Measurements from ENCODE around the gene TEDC1. TPM values are rescaled to one million over a fixed set of nuclear protein-coding genes. Genes with fewer than 3 reads are reported as not detected.
A peak's percentile ranks its signal among the peaks of the same experiment; 100 is the strongest.

TEDC1 gene
- total and polyA plus RNA-seq, 4 donors: 7.7 to 21.3 (median 16.8) TPM

- H3K4me3 ChIP-seq (ENCODE audit: low read depth, low read length): no peak overlapping the region
- no peaks in the 10 kb centered on the region for H3K27me3 ChIP-seq (ENCODE audit: control insufficient read depth, insufficient read depth, low read length)
- H3K9me3 ChIP-seq (ENCODE audit: control insufficient read depth, insufficient read depth, low read length): no peaks in the 10 kb centered on the region
- H3K4me1 ChIP-seq (ENCODE audit: control insufficient read depth, insufficient read depth, low read length): peaks cover 8% of the 10 kb centered on the region
- peaks cover 89% of the 10 kb centered on the region for H3K36me3 ChIP-seq (ENCODE audit: control insufficient read depth, insufficient read depth, low read length)
- WGBS (ENCODE audit: insufficient coverage): 33% methylated on average over 12 of the region's 16 CpGs
- H3K27ac ChIP-seq (ENCODE audit: low read depth, low read length): no peak overlapping the region
- DNase-seq (ENCODE audit: low read depth in 4 of 6, low spot score in 6 of 6): peak; percentile 10 to 84 (median 42)
Observed at GRCh38 chr14:105448706-105449111, 42.3 kb upstream of the TEDC1 start.

GRCh38 chr14:105449276-105450122, 41.5 kb upstream of the TEDC1 start:
- no peak overlapping the region for H3K27ac ChIP-seq (ENCODE audit: low read depth, low read length)
- H3K4me3 ChIP-seq (ENCODE audit: low read depth, low read length): no peak overlapping the region
- H3K9me3 ChIP-seq (ENCODE audit: control insufficient read depth, insufficient read depth, low read length): no peaks in the 10 kb centered on the region
- H3K36me3 ChIP-seq (ENCODE audit: control insufficient read depth, insufficient read depth, low read length): peaks cover 97% of the 10 kb centered on the region
- peaks cover 8% of the 10 kb centered on the region for H3K4me1 ChIP-seq (ENCODE audit: control insufficient read depth, insufficient read depth, low read length)
- DNase-seq (ENCODE audit: low read depth in 4 of 6, low spot score in 6 of 6): no peak
- H3K27me3 ChIP-seq (ENCODE audit: control insufficient read depth, insufficient read depth, low read length): no peaks in the 10 kb centered on the region
- 93% methylated on average over 47 of the region's 47 CpGs for WGBS (ENCODE audit: insufficient coverage)

GRCh38 chr14:105450123-105450505, 40.9 kb upstream of the TEDC1 start:
- Histone ChIP-seq H3K27me3 (ENCODE audit: control insufficient read depth, insufficient read depth, low read length) (no peaks in the 10 kb centered on the region), H3K27ac (ENCODE audit: low read depth, low read length) (no peak overlapping the region), H3K4me3 (ENCODE audit: low read depth, low read length) (no peak overlapping the region), H3K4me1 (ENCODE audit: control insufficient read depth, insufficient read depth, low read length) (peaks cover 8% of the 10 kb centered on the region), H3K36me3 (ENCODE audit: control insufficient read depth, insufficient read depth, low read length) (peaks cover 98% of the 10 kb centered on the region), H3K9me3 (ENCODE audit: control insufficient read depth, insufficient read depth, low read length) (no peaks in the 10 kb centered on the region)
- no peak for DNase-seq (ENCODE audit: low read depth in 4 of 6, low spot score in 6 of 6)
- WGBS (ENCODE audit: insufficient coverage): 91% methylated on average over 17 of the region's 22 CpGs

GRCh38 chr14:105450864-105451720, 40.0 kb upstream of the TEDC1 start:
- H3K27ac ChIP-seq (ENCODE audit: low read depth, low read length): no peak overlapping the region
- no peaks in the 10 kb centered on the region for H3K27me3 ChIP-seq (ENCODE audit: control insufficient read depth, insufficient read depth, low read length)
- H3K9me3 ChIP-seq (ENCODE audit: control insufficient read depth, insufficient read depth, low read length): no peaks in the 10 kb centered on the region
- H3K4me1 ChIP-seq (ENCODE audit: control insufficient read depth, insufficient read depth, low read length): peaks cover 8% of the 10 kb centered on the region
- peaks cover 99% of the 10 kb centered on the region for H3K36me3 ChIP-seq (ENCODE audit: control insufficient read depth, insufficient read depth, low read length)
- 95% methylated on average over 28 of the region's 29 CpGs for WGBS (ENCODE audit: insufficient coverage)
- no peak overlapping the region for H3K4me3 ChIP-seq (ENCODE audit: low read depth, low read length)
- no peak for DNase-seq (ENCODE audit: low read depth in 4 of 6, low spot score in 6 of 6)

- WGBS (ENCODE audit: insufficient coverage): 90% methylated on average over 14 of the region's 14 CpGs
- DNase-seq (ENCODE audit: low read depth in 4 of 6, low spot score in 6 of 6): no peak
- Histone ChIP-seq H3K4me1 (ENCODE audit: control insufficient read depth, insufficient read depth, low read length) (peaks cover 8% of the 10 kb centered on the region), H3K9me3 (ENCODE audit: control insufficient read depth, insufficient read depth, low read length) (no peaks in the 10 kb centered on the region), H3K36me3 (ENCODE audit: control insufficient read depth, insufficient read depth, low read length) (peaks cover 98% of the 10 kb centered on the region), H3K27ac (ENCODE audit: low read depth, low read length) (no peak overlapping the region), H3K4me3 (ENCODE audit: low read depth, low read length) (no peak overlapping the region), H3K27me3 (ENCODE audit: control insufficient read depth, insufficient read depth, low read length) (no peaks in the 10 kb centered on the region)
Observed at GRCh38 chr14:105452963-105453362, 38.1 kb upstream of the TEDC1 start.

- no peaks in the 10 kb centered on the region for H3K27me3 ChIP-seq (ENCODE audit: control insufficient read depth, insufficient read depth, low read length)
- H3K9me3 ChIP-seq (ENCODE audit: control insufficient read depth, insufficient read depth, low read length): no peaks in the 10 kb centered on the region
- no peak overlapping the region for H3K4me3 ChIP-seq (ENCODE audit: low read depth, low read length)
- no peak overlapping the region for H3K27ac ChIP-seq (ENCODE audit: low read depth, low read length)
- 86% methylated on average over 12 of the region's 14 CpGs for WGBS (ENCODE audit: insufficient coverage)
- H3K36me3 ChIP-seq (ENCODE audit: control insufficient read depth, insufficient read depth, low read length): peaks cover 98% of the 10 kb centered on the region
- H3K4me1 ChIP-seq (ENCODE audit: control insufficient read depth, insufficient read depth, low read length): peaks cover 2% of the 10 kb centered on the region
- DNase-seq (ENCODE audit: low read depth in 4 of 6, low spot score in 6 of 6): no peak
Observed at GRCh38 chr14:105453847-105454246, 37.2 kb upstream of the TEDC1 start.

- H3K27me3 ChIP-seq (ENCODE audit: control insufficient read depth, insufficient read depth, low read length): no peaks in the 10 kb centered on the region
- H3K4me1 ChIP-seq (ENCODE audit: control insufficient read depth, insufficient read depth, low read length): no peaks in the 10 kb centered on the region
- H3K27ac ChIP-seq (ENCODE audit: low read depth, low read length): no peak overlapping the region
- H3K9me3 ChIP-seq (ENCODE audit: control insufficient read depth, insufficient read depth, low read length): no peaks in the 10 kb centered on the region
- H3K4me3 ChIP-seq (ENCODE audit: low read depth, low read length): no peak overlapping the region
- H3K36me3 ChIP-seq (ENCODE audit: control insufficient read depth, insufficient read depth, low read length): peaks cover 89% of the 10 kb centered on the region
- WGBS (ENCODE audit: insufficient coverage): 89% methylated on average over 21 of the region's 22 CpGs
- no peak for DNase-seq (ENCODE audit: low read depth in 4 of 6, low spot score in 6 of 6)
Observed at GRCh38 chr14:105455086-105455640, 35.9 kb upstream of the TEDC1 start.

GRCh38 chr14:105455766-105456660, 35.0 kb upstream of the TEDC1 start:
- Histone ChIP-seq H3K4me3 (ENCODE audit: low read depth, low read length) (no peak overlapping the region), H3K9me3 (ENCODE audit: control insufficient read depth, insufficient read depth, low read length) (no peaks in the 10 kb centered on the region), H3K27ac (ENCODE audit: low read depth, low read length) (no peak overlapping the region), H3K4me1 (ENCODE audit: control insufficient read depth, insufficient read depth, low read length) (no peaks in the 10 kb centered on the region), H3K36me3 (ENCODE audit: control insufficient read depth, insufficient read depth, low read length) (peaks cover 89% of the 10 kb centered on the region), H3K27me3 (ENCODE audit: control insufficient read depth, insufficient read depth, low read length) (no peaks in the 10 kb centered on the region)
- no peak for DNase-seq (ENCODE audit: low read depth in 4 of 6, low spot score in 6 of 6)
- 91% methylated on average over 22 of the region's 22 CpGs for WGBS (ENCODE audit: insufficient coverage)

All from spinal cord (tissue), 10 donors.